Calu3 (cell line): ENCODE measurements around the gene PDHX. TPM values are rescaled to one million over a fixed set of nuclear protein-coding genes. Genes with fewer than 3 reads are reported as not detected.
"Not testable (repeated sequence)": the region's sequence is repeated elsewhere in the genome, so short reads cannot be mapped to it uniquely, and the experiment has no call there.

ENCODE experiments used
- BruUV-seq: library from RNA; stranded (reverse); fragments of 400-500 nt; replicated peaks from 2 replicates; lab custom pipeline; 2021; lab: Mats Ljungman, UMichigan
- CTCF ChIA-PET: fragments of 300-600 bp; sonication (Branson Sonifier 250); formaldehyde crosslinking; loops from one replicate; lab custom pipeline; 2022; ENCODE audit warnings: antibody characterized with exemption; lab: Charles Lee
- DNase-seq: peaks from one replicate; pipeline ENCODE4 v3.0.0; 2022
- H3K27ac Mint-ChIP-seq: one replicate; pipeline ENCODE4 v1.8.0; 2022; ENCODE audit warnings: mixed read lengths; ENCODE audit not compliant: unreplicated experiment
- H3K27me3 Mint-ChIP-seq: one replicate; pipeline ENCODE4 v1.8.0; 2022; ENCODE audit warnings: mixed read lengths; ENCODE audit not compliant: unreplicated experiment
- H3K36me3 Mint-ChIP-seq: one replicate; pipeline ENCODE4 v1.8.0; 2022; ENCODE audit warnings: mild to moderate bottlenecking, moderate library complexity, mixed read lengths; ENCODE audit not compliant: insufficient read depth, unreplicated experiment
- H3K4me1 Mint-ChIP-seq: one replicate; pipeline ENCODE4 v1.8.0; 2022; ENCODE audit warnings: mild to moderate bottlenecking, low read depth, mixed read lengths; ENCODE audit not compliant: unreplicated experiment
- H3K4me3 Mint-ChIP-seq: one replicate; pipeline ENCODE4 v1.8.0; 2022; ENCODE audit warnings: mild to moderate bottlenecking, low read depth, moderate library complexity, mixed read lengths; ENCODE audit not compliant: unreplicated experiment
- H3K9me3 Mint-ChIP-seq: one replicate; pipeline ENCODE4 v1.8.0; 2022; ENCODE audit warnings: low read depth, mixed read lengths; ENCODE audit not compliant: unreplicated experiment
- CTCF ChIP-seq: fragments of 200-600 bp; IDR thresholded peaks from one replicate; pipeline ENCODE4 v1.8.0; 2022; ENCODE audit warnings: antibody characterized with exemption; ENCODE audit not compliant: unreplicated experiment
- intact Hi-C: fragments of 100-400 bp; cut with micrococcal nuclease; formaldehyde crosslinking; loops from one replicate; pipeline ENCODE4 v1.10.0; 2022; ENCODE audit not compliant: unreplicated experiment
- total RNA-seq: library from RNA; stranded (reverse); gene quantifications from 2 replicates; pipeline ENCODE4 v1.2.3, GENCODE V29; 2022

Gene PDHX
- total RNA-seq, 1 experiment from 2014 or later, result 47.6 TPM

- no peak for TF ChIP-seq CTCF
- no peak for DNase-seq
- no peak overlapping the region for H3K27ac Mint-ChIP-seq
- peaks cover 20% of the 10 kb centered on the region for H3K4me1 Mint-ChIP-seq
- H3K36me3 Mint-ChIP-seq, result no peaks in the 10 kb centered on the region
- CTCF ChIA-PET, result interaction anchor here (1.0 to 1.8 kb wide), 5 partner anchors 35 to 304 kb away, joined by 3 to 8 read pairs (median 4); no protein-coding TSS in a partner anchor
- BruUV-seq, result no TSS peak
- no peak overlapping the region for H3K4me3 Mint-ChIP-seq
- H3K9me3 Mint-ChIP-seq, result no peaks in the 10 kb centered on the region
- no peaks in the 10 kb centered on the region for H3K27me3 Mint-ChIP-seq
- intact Hi-C loops, result loop anchor here (1.0 to 10.0 kb wide), 5 partner anchors 63 to 525 kb away; partner anchors contain the start of gene ELF5
Observed at GRCh38 chr11:34890089-34890488, 26.3 kb upstream of the PDHX start.

DNA sequence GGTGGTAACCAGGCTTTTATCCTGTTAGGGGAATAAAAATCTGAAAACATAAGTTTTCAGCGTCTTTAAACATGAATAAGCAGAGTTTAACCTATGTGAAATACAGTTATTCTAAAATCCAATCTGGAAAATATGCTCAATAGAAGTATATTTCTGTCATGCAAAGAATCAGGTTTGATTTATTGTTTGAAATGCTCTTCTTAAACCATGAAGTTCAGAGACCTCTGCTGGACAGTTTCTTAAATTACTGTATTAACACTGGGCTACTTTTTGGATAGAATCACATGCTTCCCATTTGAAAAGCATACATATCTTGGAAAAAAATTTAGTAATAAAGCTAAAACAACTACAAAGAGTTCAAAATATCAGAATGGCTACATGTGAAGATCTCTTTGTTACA is 25.6 kb upstream of the PDHX start:
- no peak overlapping the region for H3K4me3 Mint-ChIP-seq
- no peak for DNase-seq

DNA sequence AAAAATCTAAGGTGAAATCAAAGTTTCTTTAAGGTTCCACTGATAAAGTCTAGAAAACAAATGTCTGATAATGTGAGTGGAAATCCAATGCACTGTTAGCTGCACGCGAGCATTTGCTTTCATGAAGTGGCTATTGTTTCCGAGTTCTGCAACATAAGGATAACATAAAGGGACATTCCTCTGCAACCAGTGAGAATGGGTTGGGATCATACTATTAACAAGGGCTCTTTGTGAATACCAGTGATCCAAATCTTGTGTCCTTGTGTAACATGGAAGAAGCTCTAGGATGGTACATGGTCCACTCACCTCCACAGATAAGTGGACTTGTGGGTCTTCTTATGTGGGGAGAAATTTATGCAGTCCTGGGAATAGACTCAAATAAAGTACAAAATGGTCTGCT is 24.8 kb upstream of the PDHX start:
- H3K4me3 Mint-ChIP-seq, result no peak overlapping the region
- TF ChIP-seq CTCF, result no peak
- H3K4me1 Mint-ChIP-seq, result peaks cover 19% of the 10 kb centered on the region
- no peak for DNase-seq
- CTCF ChIA-PET, result interaction anchor here (1.2 to 2.1 kb wide), 2 partner anchors 305 to 378 kb away, joined by 4 to 6 read pairs; partner anchors contain the start of gene ELF5
- intact Hi-C loops, result loop anchor here (1.0 to 10.0 kb wide), 4 partner anchors 65 to 527 kb away; partner anchors contain the start of gene ELF5
- H3K27me3 Mint-ChIP-seq, result no peaks in the 10 kb centered on the region
- H3K36me3 Mint-ChIP-seq, result no peaks in the 10 kb centered on the region
- H3K9me3 Mint-ChIP-seq, result peaks cover 5% of the 10 kb centered on the region
- BruUV-seq, result no TSS peak
- no peak overlapping the region for H3K27ac Mint-ChIP-seq

More for the DNA sequence above, 25.6 kb upstream of the PDHX start:
- H3K9me3 Mint-ChIP-seq, result no peaks in the 10 kb centered on the region
- H3K4me1 Mint-ChIP-seq, result peaks cover 20% of the 10 kb centered on the region
- CTCF ChIA-PET, result interaction anchor here (1.7 to 2.1 kb wide), 2 partner anchors 206 to 305 kb away, joined by 4 to 6 read pairs; no protein-coding TSS in a partner anchor
- no peak overlapping the region for H3K27ac Mint-ChIP-seq
- TF ChIP-seq CTCF, result no peak
- intact Hi-C loops, result loop anchor here (1.0 to 10.0 kb wide), 6 partner anchors 64 to 526 kb away; partner anchors contain the start of gene ELF5
- H3K36me3 Mint-ChIP-seq, result no peaks in the 10 kb centered on the region
- no TSS peak for BruUV-seq
- no peaks in the 10 kb centered on the region for H3K27me3 Mint-ChIP-seq

DNA sequence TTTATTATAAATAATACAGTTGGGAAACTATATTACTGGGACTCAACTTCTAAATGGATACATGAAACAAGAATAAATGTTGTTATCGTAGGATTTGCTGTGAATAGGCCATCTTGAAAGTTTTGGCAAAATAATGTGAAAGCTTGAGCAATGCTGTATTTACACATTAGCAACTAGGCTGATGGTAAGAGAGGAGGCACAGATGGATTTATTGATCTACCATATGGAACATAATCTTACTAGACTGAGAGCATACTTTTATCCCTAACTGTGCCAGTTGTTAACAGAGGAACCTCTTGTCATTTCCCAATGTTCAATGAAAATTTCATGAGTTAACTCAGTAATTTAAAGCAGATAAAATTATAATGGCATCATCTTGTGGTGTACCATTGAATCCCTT is 23.0 kb upstream of the PDHX start:
- CTCF ChIA-PET, result interaction anchor here (1.0 kb wide), 1 partner anchor 11 kb away, joined by 3 read pairs; no protein-coding TSS in a partner anchor
- intact Hi-C loops, result loop anchor here (10.0 kb wide), 1 partner anchor 529 kb away; no protein-coding TSS in a partner anchor
- Mint-ChIP-seq H3K36me3 (no peaks in the 10 kb centered on the region), H3K27ac (no peak overlapping the region), H3K4me1 (peaks cover 6% of the 10 kb centered on the region), H3K9me3 (peaks cover 5% of the 10 kb centered on the region), H3K4me3 (no peak overlapping the region), H3K27me3 (no peaks in the 10 kb centered on the region)
- BruUV-seq, result no TSS peak
- no peak for TF ChIP-seq CTCF
- no peak for DNase-seq

DNA sequence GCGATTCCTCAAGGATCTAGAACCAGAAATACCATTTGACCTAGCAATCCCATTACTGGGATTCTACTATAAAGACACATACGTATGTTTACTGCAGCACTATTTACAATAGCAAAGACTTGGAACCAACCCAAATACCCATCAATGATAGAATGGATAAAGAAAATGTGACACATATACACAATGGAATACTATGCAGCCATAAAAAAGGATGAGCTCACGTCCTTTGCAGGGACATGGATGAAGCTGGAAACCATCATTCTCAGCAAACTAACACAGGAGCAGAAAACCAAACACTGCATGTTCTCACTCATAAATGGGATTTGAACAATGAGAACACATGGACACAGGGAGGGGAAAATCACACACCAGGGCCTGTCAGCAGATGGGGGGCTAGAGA is 20.2 kb upstream of the PDHX start:
- DNase-seq, H3K36me3 Mint-ChIP-seq, H3K4me3 Mint-ChIP-seq, H3K27me3 Mint-ChIP-seq, H3K27ac Mint-ChIP-seq, H3K4me1 Mint-ChIP-seq, BruUV-seq: not testable (repeated sequence)
- peaks cover 11% of the 10 kb centered on the region for H3K9me3 Mint-ChIP-seq
- CTCF ChIA-PET, result interaction anchor here (0.8 kb wide), 1 partner anchor 9 kb away, joined by 3 read pairs; no protein-coding TSS in a partner anchor
- intact Hi-C loops, result loop anchor here (10.0 kb wide), 1 partner anchor 531 kb away; no protein-coding TSS in a partner anchor
